ENCODE results near the gene EMILIN1.

EMILIN1 gene

DNA sequence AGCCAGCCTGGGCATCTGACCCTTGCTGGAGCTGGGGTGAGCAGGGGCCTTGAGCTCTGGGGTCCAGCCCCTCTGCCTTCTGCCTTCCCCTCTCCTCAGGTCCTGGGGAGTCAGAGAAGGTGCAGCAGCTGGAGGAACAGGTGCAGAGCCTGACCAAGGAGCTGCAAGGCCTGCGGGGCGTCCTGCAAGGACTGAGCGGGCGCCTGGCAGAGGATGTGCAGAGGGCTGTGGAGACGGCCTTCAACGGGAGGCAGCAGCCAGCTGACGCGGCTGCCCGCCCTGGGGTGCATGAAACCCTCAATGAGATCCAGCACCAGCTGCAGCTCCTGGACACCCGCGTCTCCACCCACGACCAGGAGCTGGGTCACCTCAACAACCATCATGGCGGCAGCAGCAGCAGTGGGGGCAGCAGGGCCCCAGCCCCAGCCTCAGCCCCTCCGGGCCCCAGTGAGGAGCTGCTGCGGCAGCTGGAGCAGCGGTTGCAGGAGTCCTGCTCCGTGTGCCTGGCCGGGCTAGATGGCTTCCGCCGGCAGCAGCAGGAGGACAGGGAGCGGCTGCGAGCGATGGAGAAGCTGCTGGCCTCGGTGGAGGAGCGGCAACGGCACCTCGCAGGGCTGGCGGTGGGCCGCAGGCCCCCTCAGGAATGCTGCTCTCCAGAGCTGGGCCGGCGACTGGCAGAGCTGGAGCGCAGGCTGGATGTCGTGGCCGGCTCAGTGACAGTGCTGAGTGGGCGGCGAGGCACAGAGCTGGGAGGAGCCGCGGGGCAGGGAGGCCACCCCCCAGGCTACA, 3.8 kb downstream of the EMILIN1 start:
- no peak overlapping the region for H3K9ac ChIP-seq (ENCODE audit: low read length)
- no peaks in the 10 kb centered on the region for H3K9me3 ChIP-seq (ENCODE audit: control insufficient read depth, insufficient read depth, low read depth, low read length)
- no peak overlapping the region for H3K4me3 ChIP-seq (ENCODE audit: low read depth, low read length)
- H3K4me1 ChIP-seq (ENCODE audit: control insufficient read depth, insufficient read depth, low read length): peaks cover 25% of the 10 kb centered on the region
- H3K27me3 ChIP-seq (ENCODE audit: control insufficient read depth, insufficient read depth, low read length): peaks cover 3% of the 10 kb centered on the region; the same call in 1 of the 2 replicates
- H3K27ac ChIP-seq (ENCODE audit: low read depth, low read length): no peak overlapping the region
- no peaks in the 10 kb centered on the region for H3K36me3 ChIP-seq (ENCODE audit: control insufficient read depth, insufficient read depth, low read length)

DNA sequence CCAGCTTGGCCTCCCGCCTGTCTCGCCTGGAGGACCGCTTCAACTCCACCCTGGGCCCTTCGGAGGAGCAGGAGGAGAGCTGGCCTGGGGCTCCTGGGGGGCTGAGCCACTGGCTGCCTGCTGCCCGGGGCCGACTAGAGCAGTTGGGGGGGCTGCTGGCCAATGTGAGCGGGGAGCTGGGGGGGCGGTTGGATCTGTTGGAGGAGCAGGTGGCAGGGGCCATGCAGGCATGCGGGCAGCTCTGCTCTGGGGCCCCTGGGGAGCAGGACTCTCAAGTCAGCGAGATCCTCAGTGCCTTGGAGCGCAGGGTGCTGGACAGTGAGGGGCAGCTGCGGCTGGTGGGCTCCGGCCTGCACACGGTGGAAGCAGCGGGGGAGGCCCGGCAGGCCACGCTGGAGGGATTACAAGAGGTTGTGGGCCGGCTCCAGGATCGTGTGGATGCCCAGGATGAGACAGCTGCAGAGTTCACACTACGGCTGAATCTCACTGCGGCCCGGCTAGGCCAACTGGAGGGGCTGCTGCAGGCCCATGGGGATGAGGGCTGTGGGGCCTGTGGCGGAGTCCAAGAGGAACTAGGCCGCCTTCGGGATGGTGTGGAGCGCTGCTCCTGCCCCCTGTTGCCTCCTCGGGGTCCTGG, 4.5 kb downstream of the EMILIN1 start:
- Histone ChIP-seq H3K9ac (ENCODE audit: low read length) (no peak overlapping the region), H3K4me3 (ENCODE audit: low read depth, low read length) (no peak overlapping the region), H3K27ac (ENCODE audit: low read depth, low read length) (no peak overlapping the region), H3K4me1 (ENCODE audit: control insufficient read depth, insufficient read depth, low read length) (peaks cover 28% of the 10 kb centered on the region), H3K27me3 (ENCODE audit: control insufficient read depth, insufficient read depth, low read length) (peaks cover 10% of the 10 kb centered on the region; the same call in 1 of the 2 replicates), H3K36me3 (ENCODE audit: control insufficient read depth, insufficient read depth, low read length) (no peaks in the 10 kb centered on the region), H3K9me3 (ENCODE audit: control insufficient read depth, insufficient read depth, low read depth, low read length) (no peaks in the 10 kb centered on the region)

DNA sequence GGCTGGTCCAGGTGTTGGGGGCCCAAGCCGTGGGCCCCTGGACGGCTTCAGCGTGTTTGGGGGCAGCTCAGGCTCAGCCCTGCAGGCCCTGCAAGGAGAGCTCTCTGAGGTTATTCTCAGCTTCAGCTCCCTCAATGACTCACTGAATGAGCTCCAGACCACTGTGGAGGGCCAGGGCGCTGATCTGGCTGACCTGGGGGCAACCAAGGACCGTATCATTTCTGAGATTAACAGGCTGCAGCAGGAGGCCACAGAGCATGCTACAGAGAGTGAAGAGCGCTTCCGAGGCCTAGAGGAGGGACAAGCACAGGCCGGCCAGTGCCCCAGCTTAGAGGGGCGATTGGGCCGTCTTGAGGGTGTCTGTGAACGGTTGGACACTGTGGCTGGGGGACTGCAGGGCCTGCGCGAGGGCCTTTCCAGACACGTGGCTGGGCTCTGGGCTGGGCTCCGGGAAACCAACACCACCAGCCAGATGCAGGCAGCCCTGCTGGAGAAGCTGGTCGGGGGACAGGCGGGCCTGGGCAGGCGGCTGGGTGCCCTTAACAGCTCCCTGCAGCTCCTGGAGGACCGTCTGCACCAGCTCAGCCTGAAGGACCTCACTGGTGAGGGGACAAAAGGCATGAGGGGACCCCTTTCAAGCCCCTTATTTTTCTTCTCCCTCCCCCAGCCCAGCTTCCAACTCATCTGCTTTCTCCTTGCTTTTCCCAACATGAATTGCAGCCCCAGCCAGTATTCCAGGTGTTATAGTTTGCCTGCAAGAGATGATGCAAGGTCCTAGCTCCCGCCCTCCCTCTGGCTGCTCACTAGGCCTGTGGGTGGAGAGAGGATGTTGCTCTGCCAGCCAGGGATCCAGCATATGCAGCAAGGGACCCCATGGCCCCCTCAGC, 5.2 kb downstream of the EMILIN1 start:
- H3K4me3 ChIP-seq (ENCODE audit: low read depth, low read length): no peak overlapping the region
- H3K36me3 ChIP-seq (ENCODE audit: control insufficient read depth, insufficient read depth, low read length): no peaks in the 10 kb centered on the region
- H3K9ac ChIP-seq (ENCODE audit: low read length): no peak overlapping the region
- no peak overlapping the region for H3K27ac ChIP-seq (ENCODE audit: low read depth, low read length)
- H3K9me3 ChIP-seq (ENCODE audit: control insufficient read depth, insufficient read depth, low read depth, low read length): no peaks in the 10 kb centered on the region
- peaks cover 10% of the 10 kb centered on the region; the same call in 1 of the 2 replicates for H3K27me3 ChIP-seq (ENCODE audit: control insufficient read depth, insufficient read depth, low read length)
- peaks cover 25% of the 10 kb centered on the region for H3K4me1 ChIP-seq (ENCODE audit: control insufficient read depth, insufficient read depth, low read length)

DNA sequence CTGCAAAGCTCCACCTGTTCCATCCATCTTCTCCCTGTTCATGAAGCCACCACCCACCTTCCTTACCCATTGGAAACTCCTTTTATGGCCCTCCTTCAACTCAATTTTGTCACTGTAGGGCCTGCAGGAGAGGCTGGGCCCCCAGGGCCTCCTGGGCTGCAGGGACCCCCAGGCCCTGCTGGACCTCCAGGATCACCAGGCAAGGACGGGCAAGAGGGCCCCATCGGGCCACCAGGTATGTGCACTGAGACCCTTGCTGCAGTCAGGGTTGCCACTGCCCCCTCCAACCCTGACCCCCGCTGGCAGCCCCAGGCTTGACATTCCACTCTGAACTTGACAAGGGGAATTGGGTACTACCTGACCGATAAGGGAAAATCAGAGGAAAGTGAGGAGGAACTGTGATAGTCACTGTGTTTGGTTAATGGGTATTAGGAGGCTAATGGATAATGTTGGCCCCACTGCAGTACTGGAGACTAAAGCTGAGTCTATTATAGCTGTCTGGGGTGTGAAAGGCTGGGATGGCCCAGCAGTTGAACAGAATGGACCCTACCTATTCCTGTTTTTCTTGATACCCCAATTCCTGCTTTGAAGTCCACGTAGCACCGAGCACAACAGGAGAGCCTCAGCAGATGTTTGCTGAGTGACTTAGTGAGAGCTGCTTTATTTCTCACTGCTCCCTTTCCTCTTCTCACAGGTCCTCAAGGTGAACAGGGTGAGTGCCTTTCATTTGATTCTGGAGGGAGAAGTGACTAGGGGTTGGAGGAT, 6.1 kb downstream of the EMILIN1 start:
- Histone ChIP-seq H3K9ac (ENCODE audit: low read length) (no peak overlapping the region), H3K36me3 (ENCODE audit: control insufficient read depth, insufficient read depth, low read length) (no peaks in the 10 kb centered on the region), H3K27me3 (ENCODE audit: control insufficient read depth, insufficient read depth, low read length) (peaks cover 10% of the 10 kb centered on the region; the same call in 1 of the 2 replicates), H3K27ac (ENCODE audit: low read depth, low read length) (no peak overlapping the region), H3K9me3 (ENCODE audit: control insufficient read depth, insufficient read depth, low read depth, low read length) (no peaks in the 10 kb centered on the region), H3K4me3 (ENCODE audit: low read depth, low read length) (no peak overlapping the region), H3K4me1 (ENCODE audit: control insufficient read depth, insufficient read depth, low read length) (peaks cover 18% of the 10 kb centered on the region)

DNA sequence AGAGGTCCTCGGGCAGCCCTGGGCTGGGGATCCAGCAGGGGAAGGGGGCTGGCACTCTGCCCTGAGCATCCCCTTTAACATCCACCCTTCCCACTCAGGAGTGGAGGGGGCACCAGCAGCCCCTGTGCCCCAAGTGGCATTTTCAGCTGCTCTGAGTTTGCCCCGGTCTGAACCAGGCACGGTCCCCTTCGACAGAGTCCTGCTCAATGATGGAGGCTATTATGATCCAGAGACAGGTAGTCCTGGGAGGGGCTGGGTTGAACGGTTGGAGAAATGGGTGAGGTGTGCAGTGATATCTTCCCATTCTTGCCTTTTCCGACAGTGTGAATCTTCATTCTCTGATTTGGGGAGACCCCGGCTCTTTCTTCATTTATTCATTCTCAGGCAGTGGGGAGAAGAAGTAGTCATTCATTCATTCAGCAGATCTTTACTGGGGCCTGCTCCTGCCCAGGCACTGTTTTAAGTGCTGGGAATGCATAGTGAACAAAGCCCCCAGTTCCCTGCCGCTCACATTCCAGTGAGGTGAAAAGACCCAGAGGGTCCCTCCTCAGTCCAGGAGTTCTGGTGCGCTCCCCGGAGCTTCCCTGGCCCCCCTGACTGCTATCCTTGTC, 6.8 kb downstream of the EMILIN1 start:
- Histone ChIP-seq H3K36me3 (ENCODE audit: control insufficient read depth, insufficient read depth, low read length) (no peaks in the 10 kb centered on the region), H3K4me1 (ENCODE audit: control insufficient read depth, insufficient read depth, low read length) (peaks cover 18% of the 10 kb centered on the region), H3K9me3 (ENCODE audit: control insufficient read depth, insufficient read depth, low read depth, low read length) (no peaks in the 10 kb centered on the region), H3K9ac (ENCODE audit: low read length) (peak overlapping the region; percentile 47), H3K27me3 (ENCODE audit: control insufficient read depth, insufficient read depth, low read length) (peaks cover 10% of the 10 kb centered on the region; the same call in 1 of the 2 replicates), H3K27ac (ENCODE audit: low read depth, low read length) (no peak overlapping the region), H3K4me3 (ENCODE audit: low read depth, low read length) (peak overlapping the region; percentile 64)

DNA sequence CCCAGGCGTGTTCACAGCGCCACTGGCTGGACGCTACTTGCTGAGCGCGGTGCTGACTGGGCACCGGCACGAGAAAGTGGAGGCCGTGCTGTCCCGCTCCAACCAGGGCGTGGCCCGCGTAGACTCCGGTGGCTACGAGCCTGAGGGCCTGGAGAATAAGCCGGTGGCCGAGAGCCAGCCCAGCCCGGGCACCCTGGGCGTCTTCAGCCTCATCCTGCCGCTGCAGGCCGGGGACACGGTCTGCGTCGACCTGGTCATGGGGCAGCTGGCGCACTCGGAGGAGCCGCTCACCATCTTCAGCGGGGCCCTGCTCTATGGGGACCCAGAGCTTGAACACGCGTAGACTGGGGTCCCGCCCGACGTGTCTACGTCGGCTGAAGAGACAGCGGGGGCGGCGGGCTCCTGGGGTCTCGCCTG, 7.3 kb downstream of the EMILIN1 start:
- peak overlapping the region; percentile 64 for H3K4me3 ChIP-seq (ENCODE audit: low read depth, low read length)
- peaks cover 10% of the 10 kb centered on the region; the same call in 1 of the 2 replicates for H3K27me3 ChIP-seq (ENCODE audit: control insufficient read depth, insufficient read depth, low read length)
- peaks cover 15% of the 10 kb centered on the region for H3K4me1 ChIP-seq (ENCODE audit: control insufficient read depth, insufficient read depth, low read length)
- peak overlapping the region; percentile 47 for H3K9ac ChIP-seq (ENCODE audit: low read length)
- H3K9me3 ChIP-seq (ENCODE audit: control insufficient read depth, insufficient read depth, low read depth, low read length): no peaks in the 10 kb centered on the region
- H3K27ac ChIP-seq (ENCODE audit: low read depth, low read length): peak overlapping the region; percentile 41; the same call in 1 of the 2 replicates
- H3K36me3 ChIP-seq (ENCODE audit: control insufficient read depth, insufficient read depth, low read length): no peaks in the 10 kb centered on the region

DNA sequence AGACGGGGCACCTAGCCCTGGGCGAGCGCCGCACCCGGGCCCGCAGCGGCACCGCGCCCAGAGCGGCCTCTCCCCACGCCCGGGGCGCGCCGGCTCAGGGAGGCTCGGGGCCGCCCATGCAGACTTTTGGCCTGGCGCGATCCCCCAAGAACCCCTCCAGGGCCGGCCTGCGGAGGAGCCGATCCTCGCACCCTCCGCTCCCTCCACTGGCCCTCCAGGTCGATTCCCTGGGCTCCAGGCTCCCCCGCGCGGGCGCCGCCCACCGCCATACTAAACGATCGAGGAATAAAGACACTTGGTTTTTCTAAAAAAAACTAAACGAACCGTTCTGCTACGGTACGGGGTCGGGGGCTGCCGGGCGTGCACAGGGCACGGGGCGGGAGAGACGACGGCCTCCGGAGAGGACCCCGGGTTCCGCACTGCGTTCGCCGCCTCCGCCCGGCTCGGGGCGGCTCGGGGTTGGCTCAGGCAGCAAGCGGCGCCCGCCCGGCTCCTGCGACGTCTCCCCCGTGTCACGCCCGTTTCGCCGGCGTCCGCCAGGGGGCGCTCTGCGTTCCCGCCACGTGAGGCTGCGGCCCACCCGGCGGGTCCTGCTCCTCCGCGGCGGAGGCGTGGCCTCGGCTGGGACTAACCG, 7.8 kb downstream of the EMILIN1 start:
- no peaks in the 10 kb centered on the region for H3K9me3 ChIP-seq (ENCODE audit: control insufficient read depth, insufficient read depth, low read depth, low read length)
- H3K36me3 ChIP-seq (ENCODE audit: control insufficient read depth, insufficient read depth, low read length): no peaks in the 10 kb centered on the region
- H3K27ac ChIP-seq (ENCODE audit: low read depth, low read length): peak overlapping the region; percentile 41; the same call in 1 of the 2 replicates
- peak overlapping the region; percentile 64 for H3K4me3 ChIP-seq (ENCODE audit: low read depth, low read length)
- H3K9ac ChIP-seq (ENCODE audit: low read length): peak overlapping the region; percentile 47
- peaks cover 12% of the 10 kb centered on the region for H3K4me1 ChIP-seq (ENCODE audit: control insufficient read depth, insufficient read depth, low read length)
- peaks cover 10% of the 10 kb centered on the region; the same call in 1 of the 2 replicates for H3K27me3 ChIP-seq (ENCODE audit: control insufficient read depth, insufficient read depth, low read length)

DNA sequence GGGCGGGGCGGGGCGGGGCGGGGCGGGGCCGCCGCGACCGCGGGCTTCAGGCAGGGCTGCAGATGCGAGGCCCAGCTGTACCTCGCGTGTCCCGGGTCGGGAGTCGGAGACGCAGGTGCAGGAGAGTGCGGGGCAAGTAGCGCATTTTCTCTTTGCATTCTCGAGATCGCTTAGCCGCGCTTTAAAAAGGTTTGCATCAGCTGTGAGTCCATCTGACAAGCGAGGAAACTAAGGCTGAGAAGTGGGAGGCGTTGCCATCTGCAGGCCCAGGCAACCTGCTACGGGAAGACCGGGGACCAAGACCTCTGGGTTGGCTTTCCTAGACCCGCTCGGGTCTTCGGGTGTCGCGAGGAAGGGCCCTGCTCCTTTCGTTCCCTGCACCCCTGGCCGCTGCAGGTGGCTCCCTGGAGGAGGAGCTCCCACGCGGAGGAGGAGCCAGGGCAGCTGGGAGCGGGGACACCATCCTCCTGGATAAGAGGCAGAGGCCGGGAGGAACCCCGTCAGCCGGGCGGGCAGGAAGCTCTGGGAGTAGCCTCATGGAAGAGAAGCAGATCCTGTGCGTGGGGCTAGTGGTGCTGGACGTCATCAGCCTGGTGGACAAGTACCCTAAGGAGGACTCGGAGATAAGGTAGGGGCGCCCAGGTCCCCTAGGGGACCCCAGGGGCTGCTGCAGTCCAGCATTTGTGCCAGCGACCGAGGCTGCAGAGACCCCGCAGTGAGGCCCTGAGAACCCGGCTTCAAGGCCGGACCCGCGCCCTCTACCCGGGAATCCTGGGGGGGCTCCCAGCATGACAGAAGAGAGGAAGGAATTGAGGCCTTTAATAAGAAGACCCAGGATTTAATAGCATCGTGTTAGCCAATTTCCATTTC, 8.5 kb downstream of the EMILIN1 start, which contains the start of gene KHK:
Gene KHK (plus strand): TSS at position 49 of the 870 bp plus-strand sequence. CDS start 488 bp downstream, at position 537.
- peak within 1 kb of the TSS; percentile 47 for H3K9ac ChIP-seq (ENCODE audit: low read length)
- H3K36me3 ChIP-seq (ENCODE audit: control insufficient read depth, insufficient read depth, low read length): no peaks in the 10 kb centered on the region
- H3K27me3 ChIP-seq (ENCODE audit: control insufficient read depth, insufficient read depth, low read length): peaks cover 10% of the 10 kb centered on the region; the same call in 1 of the 2 replicates
- peak within 1 kb of the TSS; percentile 41; the same call in 1 of the 2 replicates for H3K27ac ChIP-seq (ENCODE audit: low read depth, low read length)
- no peaks in the 10 kb centered on the region for H3K9me3 ChIP-seq (ENCODE audit: control insufficient read depth, insufficient read depth, low read depth, low read length)
- H3K4me3 ChIP-seq (ENCODE audit: low read depth, low read length): peak within 1 kb of the TSS; percentile 64
- 0 out of 2 replicates have a peak, but pooled peaks cover 7% of the 10 kb centered on the region for H3K4me1 ChIP-seq (ENCODE audit: control insufficient read depth, insufficient read depth, low read length)
